Putamen (tissue), 1 donor: ENCODE results near the gene PAM.
"Not testable (repeated sequence)": the region's sequence is repeated elsewhere in the genome, so short reads cannot be mapped to it uniquely, and the experiment has no call there.

Experiments used
- DNase-seq: peaks from one replicate; pipeline ENCODE4 v3.0.0-alpha.2; 2016; ENCODE audit warnings: low spot score

The PAM gene

GRCh38 chr5:103066326-103066725 lies 311.2 kb downstream of the PAM start:
- no peak for DNase-seq

- DNase-seq, result not testable (repeated sequence)
These were observed 318.4 kb downstream of the PAM start for GRCh38 chr5:103073500-103073899.

GRCh38 chr5:103075442-103075841 lies 320.3 kb downstream of the PAM start:
- no peak for DNase-seq
